ENCODE data around the gene EDDM3A.
"Not testable (repeated sequence)": the region's sequence is repeated elsewhere in the genome, so short reads cannot be mapped to it uniquely, and the experiment has no call there.

EDDM3A gene

GRCh38 chr14:20733684-20734429, 11.8 kb upstream of the EDDM3A start:
- DNase-seq = no peak

- DNase-seq = no peak
Measured at GRCh38 chr14:20734430-20734806, 11.3 kb upstream of the EDDM3A start.

GRCh38 chr14:20738292-20738691, 7.4 kb upstream of the EDDM3A start:
- DNase-seq = not testable (repeated sequence)

- no peak for DNase-seq
Measured at GRCh38 chr14:20742132-20742531, 3.6 kb upstream of the EDDM3A start.

- DNase-seq = no peak
Measured at GRCh38 chr14:20743556-20743955, 2.1 kb upstream of the EDDM3A start.

GRCh38 chr14:20746566-20746965, 879 bp downstream of the EDDM3A start:
- no peak for DNase-seq

GRCh38 chr14:20748439-20748838, 2.8 kb downstream of the EDDM3A start:
- DNase-seq = no peak

- DNase-seq = no peak
Measured at GRCh38 chr14:20750194-20750593, 4.5 kb downstream of the EDDM3A start.

GRCh38 chr14:20751963-20752562, 6.4 kb downstream of the EDDM3A start:
- DNase-seq = peak; percentile 29

GRCh38 chr14:20754308-20754707, 8.6 kb downstream of the EDDM3A start:
- no peak for DNase-seq

GRCh38 chr14:20755037-20755436, 9.3 kb downstream of the EDDM3A start:
- no peak for DNase-seq

GRCh38 chr14:20757965-20758364, 12.3 kb downstream of the EDDM3A start:
- no peak for DNase-seq

GRCh38 chr14:20759465-20759864, 13.8 kb downstream of the EDDM3A start:
- not testable (repeated sequence) for DNase-seq

- no peak for DNase-seq
Measured at GRCh38 chr14:20760950-20761349, 15.3 kb downstream of the EDDM3A start.

- DNase-seq = no peak
Measured at GRCh38 chr14:20768593-20768892, 22.9 kb downstream of the EDDM3A start.

GRCh38 chr14:20769421-20769820, 23.7 kb downstream of the EDDM3A start:
- no peak for DNase-seq

GRCh38 chr14:20772650-20773049, 27.0 kb downstream of the EDDM3A start:
- no peak for DNase-seq

- DNase-seq = no peak
Measured at GRCh38 chr14:20774258-20774824, 28.7 kb downstream of the EDDM3A start.

- no peak for DNase-seq
Measured at GRCh38 chr14:20775043-20775442, 29.4 kb downstream of the EDDM3A start.

- no peak for DNase-seq
Measured at GRCh38 chr14:20775901-20776300, 30.2 kb downstream of the EDDM3A start.

GRCh38 chr14:20781803-20782202, 36.1 kb downstream of the EDDM3A start:
- no peak for DNase-seq

- no peak for DNase-seq
Measured at GRCh38 chr14:20782280-20782890, 36.7 kb downstream of the EDDM3A start.

GRCh38 chr14:20787025-20787424, 41.3 kb downstream of the EDDM3A start:
- DNase-seq = no peak

GRCh38 chr14:20789230-20789813, 43.6 kb downstream of the EDDM3A start:
- peak; percentile 11 for DNase-seq
